IPS DF 6.9 (cell line): ENCODE results near the gene DYDC2.

Experiments used
- DNase-seq: peaks from one replicate; pipeline ENCODE4 v3.0.0-alpha.2; 2013; ENCODE audit warnings: low read depth, low spot score
- H3K27ac ChIP-seq: one replicate; pipeline ENCODE4 v1.5.1; 2013; ENCODE audit warnings: low read length, control low read depth
- H3K27me3 ChIP-seq: 2 replicates; pipeline ENCODE4 v1.6.1; 2013; ENCODE audit warnings: mild to moderate bottlenecking, low read length; ENCODE audit not compliant: control insufficient read depth, insufficient read depth
- H3K36me3 ChIP-seq: 2 replicates; pipeline ENCODE4 v1.6.1; 2013; ENCODE audit warnings: low read length; ENCODE audit not compliant: control insufficient read depth, insufficient read depth
- H3K4me1 ChIP-seq: 2 replicates; pipeline ENCODE4 v1.6.1; 2013; ENCODE audit warnings: low read length; ENCODE audit not compliant: control insufficient read depth, insufficient read depth
- H3K4me3 ChIP-seq: 2 replicates; pipeline ENCODE4 v1.5.1; 2013; ENCODE audit warnings: mild to moderate bottlenecking, low read length
- H3K9me3 ChIP-seq: 2 replicates; pipeline ENCODE4 v1.6.1; 2013; ENCODE audit warnings: low read length, inconsistent platforms; ENCODE audit not compliant: control insufficient read depth, insufficient read depth
- WGBS: extraction: QIAGEN DNeasy Blood & Tissue Kit; methylation state at CpG from one replicate; pipeline ENCODE4 v1.1.7; 2013; ENCODE audit warnings: mixed read lengths, missing lambda C conversion rate; ENCODE audit not compliant: insufficient read length, insufficient coverage; 5-methylcytosine and 5-hydroxymethylcytosine counted together

DYDC2 gene

GRCh38 chr10:80365510-80365909, 8.9 kb downstream of the DYDC2 start:
- no peaks in the 10 kb centered on the region for H3K27me3 ChIP-seq
- peaks cover 2% of the 10 kb centered on the region; the same call in 1 of the 2 replicates for H3K9me3 ChIP-seq
- WGBS = no CpG with 5 or more reads among the region's 1 CpG
- no peaks in the 10 kb centered on the region for H3K36me3 ChIP-seq
- H3K27ac ChIP-seq = no peak overlapping the region
- H3K4me3 ChIP-seq = no peak overlapping the region
- no peak for DNase-seq
- no peaks in the 10 kb centered on the region for H3K4me1 ChIP-seq

GRCh38 chr10:80371467-80371866, 14.9 kb downstream of the DYDC2 start:
- no peak for DNase-seq
- no CpG with 5 or more reads among the region's 6 CpGs for WGBS
- Histone ChIP-seq H3K27ac (no peak overlapping the region), H3K9me3 (peaks cover 2% of the 10 kb centered on the region; the same call in 1 of the 2 replicates), H3K36me3 (no peaks in the 10 kb centered on the region), H3K4me3 (no peak overlapping the region), H3K4me1 (no peaks in the 10 kb centered on the region), H3K27me3 (no peaks in the 10 kb centered on the region)

GRCh38 chr10:80372675-80373074, 16.1 kb downstream of the DYDC2 start:
- H3K27ac ChIP-seq = no peak overlapping the region
- H3K36me3 ChIP-seq = no peaks in the 10 kb centered on the region
- no peaks in the 10 kb centered on the region for H3K4me1 ChIP-seq
- no peaks in the 10 kb centered on the region for H3K27me3 ChIP-seq
- WGBS = no CpG with 5 or more reads among the region's 5 CpGs
- no peak overlapping the region for H3K4me3 ChIP-seq
- no peak for DNase-seq
- H3K9me3 ChIP-seq = no peaks in the 10 kb centered on the region

- Histone ChIP-seq H3K27ac (no peak overlapping the region), H3K9me3 (no peaks in the 10 kb centered on the region), H3K4me1 (no peaks in the 10 kb centered on the region), H3K27me3 (no peaks in the 10 kb centered on the region), H3K36me3 (no peaks in the 10 kb centered on the region), H3K4me3 (no peak overlapping the region)
- DNase-seq = no peak
- WGBS = no CpG with 5 or more reads among the region's 2 CpGs
These were observed 16.9 kb downstream of the DYDC2 start for GRCh38 chr10:80373502-80373901.

GRCh38 chr10:80379701-80380100, 23.1 kb downstream of the DYDC2 start:
- Histone ChIP-seq H3K27me3 (no peaks in the 10 kb centered on the region), H3K4me3 (no peak overlapping the region), H3K27ac (no peak overlapping the region), H3K9me3 (no peaks in the 10 kb centered on the region), H3K36me3 (no peaks in the 10 kb centered on the region), H3K4me1 (no peaks in the 10 kb centered on the region)
- DNase-seq = no peak
- no CpG with 5 or more reads among the region's 3 CpGs for WGBS

- Histone ChIP-seq H3K9me3 (no peaks in the 10 kb centered on the region), H3K4me1 (no peaks in the 10 kb centered on the region), H3K27me3 (no peaks in the 10 kb centered on the region), H3K36me3 (no peaks in the 10 kb centered on the region), H3K4me3 (no peak overlapping the region), H3K27ac (no peak overlapping the region)
- WGBS = no CpG with 5 or more reads among the region's 4 CpGs
- no peak for DNase-seq
These were observed 23.6 kb downstream of the DYDC2 start for GRCh38 chr10:80380185-80380584.

- H3K9me3 ChIP-seq = no peaks in the 10 kb centered on the region
- H3K27ac ChIP-seq = no peak overlapping the region
- no peaks in the 10 kb centered on the region for H3K36me3 ChIP-seq
- H3K27me3 ChIP-seq = no peaks in the 10 kb centered on the region
- WGBS = no CpG with 5 or more reads among the region's 4 CpGs
- H3K4me1 ChIP-seq = no peaks in the 10 kb centered on the region
- H3K4me3 ChIP-seq = no peak overlapping the region
- peak; percentile 4 for DNase-seq
These were observed 26.4 kb downstream of the DYDC2 start for GRCh38 chr10:80382989-80383388.

GRCh38 chr10:80390740-80391139, 34.2 kb downstream of the DYDC2 start:
- Histone ChIP-seq H3K27ac (no peak overlapping the region), H3K9me3 (no peaks in the 10 kb centered on the region), H3K4me1 (no peaks in the 10 kb centered on the region), H3K36me3 (no peaks in the 10 kb centered on the region), H3K27me3 (no peaks in the 10 kb centered on the region), H3K4me3 (no peak overlapping the region)
- no CpG with 5 or more reads among the region's 9 CpGs for WGBS
- DNase-seq = no peak

GRCh38 chr10:80392250-80392649, 35.7 kb downstream of the DYDC2 start:
- Histone ChIP-seq H3K4me3 (no peak overlapping the region), H3K36me3 (no peaks in the 10 kb centered on the region), H3K9me3 (no peaks in the 10 kb centered on the region), H3K27me3 (no peaks in the 10 kb centered on the region), H3K27ac (no peak overlapping the region), H3K4me1 (no peaks in the 10 kb centered on the region)
- no peak for DNase-seq
- WGBS = no CpG with 5 or more reads among the region's 6 CpGs

- Histone ChIP-seq H3K36me3 (no peaks in the 10 kb centered on the region), H3K4me1 (no peaks in the 10 kb centered on the region), H3K27ac (no peak overlapping the region), H3K27me3 (no peaks in the 10 kb centered on the region), H3K9me3 (no peaks in the 10 kb centered on the region), H3K4me3 (no peak overlapping the region)
- no CpG with 5 or more reads among the region's 2 CpGs for WGBS
- no peak for DNase-seq
These were observed 37.9 kb downstream of the DYDC2 start for GRCh38 chr10:80394358-80394916.

- no CpG with 5 or more reads among the region's 2 CpGs for WGBS
- Histone ChIP-seq H3K9me3 (no peaks in the 10 kb centered on the region), H3K27me3 (no peaks in the 10 kb centered on the region), H3K27ac (no peak overlapping the region), H3K4me3 (no peak overlapping the region), H3K36me3 (no peaks in the 10 kb centered on the region), H3K4me1 (no peaks in the 10 kb centered on the region)
- DNase-seq = no peak
These were observed 40.4 kb downstream of the DYDC2 start for GRCh38 chr10:80397014-80397413.
